Hepatocyte (in vitro differentiated cells): ENCODE data around the gene APRT. TPM values are rescaled to one million over a fixed set of nuclear protein-coding genes. Genes with fewer than 3 reads are reported as not detected.
A peak's percentile ranks its signal among the peaks of the same experiment; 100 is the strongest.

Experiments used
- DNase-seq: peaks from one replicate; pipeline ENCODE4 v3.0.0-alpha.2; 2016; ENCODE audit warnings: low spot score
- H2AFZ ChIP-seq: fragments of 200-600 bp; sonication (generic); 2 replicates; pipeline ENCODE4 v1.6.0; 2016; ENCODE audit warnings: antibody characterized with exemption, mild to moderate bottlenecking
- H3K27ac ChIP-seq: fragments of 200-600 bp; sonication (generic); 2 replicates; pipeline ENCODE4 v1.5.1; 2016; ENCODE audit warnings: mild to moderate bottlenecking
- H3K27me3 ChIP-seq: fragments of 200-600 bp; sonication (generic); 2 replicates; pipeline ENCODE4 v1.6.1; 2016
- H3K36me3 ChIP-seq: fragments of 200-600 bp; sonication (generic); replicated peaks from 2 replicates; pipeline ENCODE4 v1.5.1; 2016; ENCODE audit warnings: low read depth; ENCODE audit not compliant: insufficient read depth
- H3K4me1 ChIP-seq: fragments of 200-600 bp; sonication (generic); 2 replicates; pipeline ENCODE4 v1.5.1; 2016; ENCODE audit warnings: mild to moderate bottlenecking, moderate library complexity; ENCODE audit not compliant: insufficient read depth
- H3K4me2 ChIP-seq: fragments of 200-600 bp; sonication (generic); 2 replicates; pipeline ENCODE4 v1.6.0; 2016
- H3K4me3 ChIP-seq: fragments of 200-600 bp; sonication (generic); 2 replicates; pipeline ENCODE4 v1.5.1; 2016; ENCODE audit warnings: mild to moderate bottlenecking
- H3K79me2 ChIP-seq: fragments of 200-600 bp; sonication (generic); 2 replicates; pipeline ENCODE4 v1.6.0; 2017; ENCODE audit warnings: mild to moderate bottlenecking
- H3K9me2 ChIP-seq: fragments of 200-600 bp; sonication (generic); replicated peaks from 2 replicates; pipeline ENCODE4 v1.6.0; 2017; ENCODE audit warnings: mild to moderate bottlenecking; ENCODE audit not compliant: insufficient read depth
- H3K9me3 ChIP-seq: fragments of 200-600 bp; sonication (generic); 2 replicates; pipeline ENCODE4 v1.5.1; 2016; ENCODE audit warnings: low read depth, mild to moderate bottlenecking
- H4K20me1 ChIP-seq: fragments of 200-600 bp; sonication (generic); 2 replicates; pipeline ENCODE4 v1.6.0; 2016; ENCODE audit warnings: mild to moderate bottlenecking; ENCODE audit not compliant: insufficient read depth, poor library complexity, severe bottlenecking
- EZH2 ChIP-seq: fragments of 200-600 bp; sonication (generic); IDR thresholded peaks from 2 replicates; pipeline ENCODE4 v1.6.1; 2016; ENCODE audit warnings: antibody characterized with exemption, mild to moderate bottlenecking, borderline replicate concordance
- EZH2phosphoT487 ChIP-seq: fragments of 200-600 bp; sonication (generic); IDR thresholded peaks from one replicate; pipeline ENCODE4 v1.6.1; 2018; ENCODE audit warnings: antibody characterized with exemption, mild to moderate bottlenecking, low read depth, moderate library complexity; ENCODE audit not compliant: unreplicated experiment, severe bottlenecking
- WGBS: methylation state at CpG from one replicate; pipeline ENCODE4 v1.1.6; 2016; ENCODE audit warnings: low lambda C conversion rate; ENCODE audit errors: missing lambda C conversion rate; 5-methylcytosine and 5-hydroxymethylcytosine counted together
- polyA plus RNA-seq: library from polyadenylated mRNA; unstranded; fragments of >200 nt; fragmentation: Nextera tagmentation; extraction: Ambion mirVana; gene quantifications from 2 replicates; pipeline ENCODE4 v1.2.1, GENCODE V29; 2016
- total RNA-seq: library from RNA; depleted of rRNA; stranded (reverse); fragments of >200 nt; gene quantifications from 2 replicates; pipeline ENCODE4 v1.2.3, GENCODE V29; 2014
- TF ChIP-seq, protein P1 (sequence below): fragments of 200-600 bp; sonication (generic); IDR thresholded peaks from 2 replicates; pipeline ENCODE4 v1.5.1; 2016; ENCODE audit warnings: antibody characterized with exemption, mild to moderate bottlenecking; ENCODE audit not compliant: poor library complexity

APRT gene
- total and polyA plus RNA-seq, 2 experiments from 2014 or later: 101 to 237 TPM

DNA sequence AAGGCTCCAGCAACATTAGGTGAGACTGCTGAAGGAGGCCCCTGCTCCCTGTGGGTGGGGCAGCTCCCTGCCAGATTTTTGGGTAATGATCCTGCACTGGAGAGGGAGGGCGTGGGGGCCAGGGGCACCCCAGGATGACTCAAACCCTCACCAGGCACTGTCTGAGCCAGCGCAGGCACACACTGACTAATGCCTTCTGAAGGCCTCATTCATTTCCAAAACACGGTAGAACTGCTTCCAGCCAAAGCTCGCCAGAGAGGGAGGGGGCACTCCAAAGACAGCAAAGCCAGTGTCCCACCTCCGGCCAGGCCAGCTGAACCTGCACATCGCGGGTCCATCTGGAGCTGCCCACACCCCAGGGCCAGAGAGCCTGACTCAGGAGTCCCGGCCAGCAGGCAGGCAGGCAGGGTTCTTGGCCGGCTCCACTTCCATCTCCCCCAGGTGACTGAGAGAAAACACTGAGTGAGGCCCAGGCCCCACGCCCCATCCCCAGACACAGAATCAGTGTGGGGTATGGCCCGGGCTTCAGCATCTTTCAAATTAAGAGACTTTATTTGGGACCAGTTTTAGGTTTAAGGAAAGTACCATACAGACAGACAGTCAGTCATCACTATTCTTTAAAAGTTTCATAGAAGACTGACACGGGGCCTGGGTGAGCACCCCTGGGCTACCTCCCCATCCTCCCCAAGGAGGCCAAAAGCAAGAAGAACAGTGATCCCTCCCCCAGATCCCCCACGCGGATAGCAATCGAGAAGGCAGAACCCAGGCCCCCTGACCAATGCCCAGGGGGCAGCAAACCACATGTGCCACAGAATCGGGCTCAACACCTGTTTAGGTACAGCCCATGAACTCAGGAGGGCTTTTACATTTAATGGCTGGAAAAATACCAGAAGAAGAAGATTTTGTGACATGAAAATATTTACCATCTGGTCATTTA is 29.0 kb downstream of the APRT start:
- no peak overlapping the region for H3K4me3 ChIP-seq
- H3K4me1 ChIP-seq: peaks cover 45% of the 10 kb centered on the region
- H3K4me2 ChIP-seq: peak overlapping the region; percentile 87
- no peak for DNase-seq
- H3K9me2 ChIP-seq: no peaks in the 10 kb centered on the region
- TF ChIP-seq, protein P1, sequence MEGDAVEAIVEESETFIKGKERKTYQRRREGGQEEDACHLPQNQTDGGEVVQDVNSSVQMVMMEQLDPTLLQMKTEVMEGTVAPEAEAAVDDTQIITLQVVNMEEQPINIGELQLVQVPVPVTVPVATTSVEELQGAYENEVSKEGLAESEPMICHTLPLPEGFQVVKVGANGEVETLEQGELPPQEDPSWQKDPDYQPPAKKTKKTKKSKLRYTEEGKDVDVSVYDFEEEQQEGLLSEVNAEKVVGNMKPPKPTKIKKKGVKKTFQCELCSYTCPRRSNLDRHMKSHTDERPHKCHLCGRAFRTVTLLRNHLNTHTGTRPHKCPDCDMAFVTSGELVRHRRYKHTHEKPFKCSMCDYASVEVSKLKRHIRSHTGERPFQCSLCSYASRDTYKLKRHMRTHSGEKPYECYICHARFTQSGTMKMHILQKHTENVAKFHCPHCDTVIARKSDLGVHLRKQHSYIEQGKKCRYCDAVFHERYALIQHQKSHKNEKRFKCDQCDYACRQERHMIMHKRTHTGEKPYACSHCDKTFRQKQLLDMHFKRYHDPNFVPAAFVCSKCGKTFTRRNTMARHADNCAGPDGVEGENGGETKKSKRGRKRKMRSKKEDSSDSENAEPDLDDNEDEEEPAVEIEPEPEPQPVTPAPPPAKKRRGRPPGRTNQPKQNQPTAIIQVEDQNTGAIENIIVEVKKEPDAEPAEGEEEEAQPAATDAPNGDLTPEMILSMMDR: no peak
- TF ChIP-seq EZH2 (no peak), EZH2phosphoT487 (no peak)
- H2AFZ ChIP-seq: no peak overlapping the region
- peaks cover 65% of the 10 kb centered on the region for H3K79me2 ChIP-seq
- peak overlapping the region; percentile 73 for H3K27ac ChIP-seq
- no peaks in the 10 kb centered on the region for H3K27me3 ChIP-seq
- no peaks in the 10 kb centered on the region for H3K9me3 ChIP-seq
- WGBS: 88% methylated on average over 16 of the region's 16 CpGs
- H4K20me1 ChIP-seq: peaks cover 15% of the 10 kb centered on the region
- no peaks in the 10 kb centered on the region for H3K36me3 ChIP-seq

DNA sequence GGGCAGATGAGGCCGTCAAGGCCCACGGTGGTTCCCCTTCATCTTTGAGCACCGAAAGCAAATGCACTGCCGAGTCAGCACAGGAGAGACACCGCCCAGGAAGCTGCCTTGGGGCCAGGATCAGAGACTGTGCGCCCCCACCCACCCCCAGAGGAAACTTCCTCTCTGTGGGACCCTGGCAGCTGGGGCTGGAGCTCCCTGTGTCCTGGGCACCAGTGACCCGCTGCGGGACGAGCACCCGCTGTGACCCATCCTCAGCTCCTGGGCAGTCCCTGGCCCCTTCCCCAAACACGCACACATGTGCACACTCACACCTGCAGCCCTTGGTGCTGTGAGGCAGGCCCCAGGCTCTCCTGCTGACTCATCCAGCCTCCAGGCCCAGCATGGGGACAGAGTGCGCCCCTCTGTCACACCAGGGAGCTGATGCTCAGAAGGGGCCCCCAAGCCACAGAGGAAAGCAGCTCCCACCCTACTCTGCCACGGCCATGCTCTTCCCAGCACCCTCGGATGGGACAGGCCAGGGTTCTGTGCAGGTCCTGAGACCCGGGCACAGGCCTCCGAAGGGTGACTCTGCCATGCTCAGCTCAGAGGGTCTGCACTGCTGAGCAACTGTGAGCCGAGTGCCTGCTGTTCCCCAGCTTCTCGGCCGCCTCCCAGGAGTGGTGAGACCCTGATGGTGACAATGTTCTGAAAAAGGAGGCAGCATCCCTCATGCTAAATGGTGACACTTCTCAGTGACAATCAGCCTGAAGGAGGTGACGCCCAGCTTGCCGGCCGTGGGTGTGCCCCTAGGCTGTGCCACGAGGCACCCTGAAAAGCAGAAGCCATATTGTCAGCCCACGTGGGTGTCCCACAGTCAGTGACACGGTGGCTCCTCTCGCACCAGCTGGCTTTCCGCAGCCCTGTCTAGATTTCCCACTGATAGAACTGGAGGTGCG is 30.3 kb downstream of the APRT start:
- TF ChIP-seq EZH2phosphoT487 (no peak), EZH2 (no peak)
- TF ChIP-seq, protein P1: no peak
- DNase-seq: no peak
- Histone ChIP-seq H3K27ac (no peak overlapping the region), H3K9me3 (no peaks in the 10 kb centered on the region), H3K36me3 (no peaks in the 10 kb centered on the region), H4K20me1 (peaks cover 15% of the 10 kb centered on the region), H3K79me2 (peaks cover 72% of the 10 kb centered on the region), H3K27me3 (no peaks in the 10 kb centered on the region), H3K9me2 (no peaks in the 10 kb centered on the region), H3K4me2 (peak overlapping the region; percentile 29), H2AFZ (no peak overlapping the region), H3K4me3 (no peak overlapping the region), H3K4me1 (peaks cover 45% of the 10 kb centered on the region)
- WGBS: 89% methylated on average over 28 of the region's 28 CpGs

DNA sequence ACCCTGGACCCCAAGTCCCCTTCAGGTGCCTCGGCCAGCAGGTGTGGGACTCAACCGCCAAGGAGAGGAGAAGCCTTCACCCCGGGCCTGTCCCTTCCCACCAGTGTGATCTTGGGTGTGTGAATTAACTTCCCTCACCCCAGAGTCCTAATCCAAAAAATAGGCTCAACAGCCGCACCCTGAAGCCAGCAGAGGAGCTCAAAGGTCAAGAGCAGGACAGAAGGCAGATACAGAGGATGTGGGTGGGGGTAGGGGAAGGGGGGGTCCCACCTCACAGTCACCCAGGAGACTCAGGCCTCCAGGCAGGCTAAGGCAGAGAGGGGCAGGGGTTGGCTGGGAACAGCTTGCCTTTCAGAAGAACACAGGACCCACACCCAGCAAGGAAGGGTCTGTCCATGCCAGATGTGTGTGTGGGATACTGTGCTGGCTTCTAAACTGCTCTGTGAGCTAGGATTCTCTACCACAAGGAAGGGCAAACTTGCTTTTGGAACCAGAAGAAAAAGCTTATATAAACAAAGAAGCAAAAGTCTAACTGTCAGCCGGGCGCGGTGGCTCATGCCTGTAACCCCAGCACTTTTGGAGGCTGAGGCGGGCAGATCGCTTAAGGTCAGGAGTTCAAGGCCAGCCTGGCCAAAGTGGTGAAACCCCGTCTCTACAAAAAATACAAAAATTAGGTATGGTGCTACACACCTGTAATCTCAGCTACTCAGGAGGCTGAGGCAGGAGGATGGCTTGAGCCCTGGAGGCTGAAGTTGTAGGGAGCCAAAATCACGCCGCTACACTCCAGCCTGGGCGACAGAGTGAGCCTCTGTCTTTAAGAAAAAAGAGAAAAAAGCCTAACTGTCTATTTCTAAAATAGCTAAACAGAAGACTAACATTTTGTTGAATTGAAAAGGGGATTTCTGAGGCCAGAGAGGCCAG is 31.3 kb downstream of the APRT start:
- Histone ChIP-seq H3K4me3 (no peak overlapping the region), H4K20me1 (peaks cover 15% of the 10 kb centered on the region), H3K79me2 (peaks cover 77% of the 10 kb centered on the region), H3K9me2 (no peaks in the 10 kb centered on the region), H2AFZ (no peak overlapping the region), H3K4me1 (peaks cover 45% of the 10 kb centered on the region), H3K9me3 (no peaks in the 10 kb centered on the region), H3K27me3 (no peaks in the 10 kb centered on the region), H3K4me2 (peak overlapping the region; percentile 45), H3K27ac (peak overlapping the region; percentile 1), H3K36me3 (no peaks in the 10 kb centered on the region)
- 80% methylated on average over 13 of the region's 13 CpGs for WGBS
- no peak for DNase-seq
- TF ChIP-seq EZH2: no peak
- TF ChIP-seq, protein P1: no peak
- TF ChIP-seq EZH2phosphoT487: no peak
